DMS114 treated with DMSO at 0.1 percent for 48 hours (cell line): ENCODE results near the gene PNPLA5.

Experiments
- DNase-seq: peaks from one replicate; lab custom pipeline; 2025; ENCODE audit not compliant: unreplicated experiment; lab: John Stamatoyannopoulos, UW

Gene PNPLA5

GRCh38 chr22:43840851-43841250 lies 51.0 kb downstream of the PNPLA5 start:
- DNase-seq, result no peak

GRCh38 chr22:43840431-43840830 lies 51.4 kb downstream of the PNPLA5 start:
- DNase-seq, result no peak

GRCh38 chr22:43839781-43840180 lies 52.0 kb downstream of the PNPLA5 start:
- DNase-seq, result no peak

GRCh38 chr22:43838571-43839307 lies 53.1 kb downstream of the PNPLA5 start:
- no peak for DNase-seq

- no peak for DNase-seq
Observed at GRCh38 chr22:43838161-43838560, 53.7 kb downstream of the PNPLA5 start.

GRCh38 chr22:43837666-43838065 lies 54.1 kb downstream of the PNPLA5 start:
- no peak for DNase-seq

GRCh38 chr22:43835736-43836135 lies 56.1 kb downstream of the PNPLA5 start:
- no peak for DNase-seq

GRCh38 chr22:43835166-43835565 lies 56.6 kb downstream of the PNPLA5 start:
- no peak for DNase-seq

- no peak for DNase-seq
Observed at GRCh38 chr22:43833286-43834240, 58.2 kb downstream of the PNPLA5 start.

- DNase-seq, result no peak
Observed at GRCh38 chr22:43832393-43833265, 59.2 kb downstream of the PNPLA5 start.

GRCh38 chr22:43831561-43832392 lies 60.0 kb downstream of the PNPLA5 start:
- no peak for DNase-seq

- no peak for DNase-seq
Observed at GRCh38 chr22:43830931-43831560, 60.8 kb downstream of the PNPLA5 start.

- no peak for DNase-seq
Observed at GRCh38 chr22:43829904-43830851, 61.6 kb downstream of the PNPLA5 start.
